H1 (cell line): ENCODE results near the gene CTCF. TPM values are rescaled to one million over a fixed set of nuclear protein-coding genes. Genes with fewer than 3 reads are reported as not detected.

Source experiments
- CTCF ChIA-PET: fragments of 300-600 bp; sonication (Branson Sonifier 250); formaldehyde crosslinking; loops from one replicate; lab custom pipeline; 2021; ENCODE audit not compliant: partially characterized antibody; lab: Charles Lee
- POLR2A ChIA-PET: fragments of 300-600 bp; sonication (Branson Sonifier 250); formaldehyde crosslinking; loops from one replicate; lab custom pipeline; 2021; ENCODE audit warnings: inconsistent platforms; ENCODE audit not compliant: partially characterized antibody; lab: Charles Lee
- DNase-seq, 2 experiments: peaks; one replicate each; pipeline versions ENCODE4 v3.0.0 to v3.0.0-alpha.2; 2010 to 2022; ENCODE audit warnings: low spot score in 2 of 2, low read depth in 1 of 2, mixed read lengths in 1 of 2
- FAIRE-seq: peaks from 2 replicates; lab custom pipeline; 2011; peaks lifted over from hg19 to GRCh38; lab: Jason Lieb, UNC
- H2AFZ ChIP-seq: 2 replicates; pipeline ENCODE4 v1.8.1; 2012; ENCODE audit warnings: low read length, inconsistent platforms
- H2AK5ac ChIP-seq: 2 replicates; pipeline ENCODE4 v1.6.1; 2013; ENCODE audit warnings: low read depth, low read length
- H2BK120ac ChIP-seq: replicated peaks from 2 replicates; pipeline ENCODE3; 2013; ENCODE audit warnings: low read depth, low read length, inconsistent platforms
- H2BK12ac ChIP-seq: 2 replicates; pipeline ENCODE4 v1.6.1; 2013; ENCODE audit warnings: low read depth, low read length
- H2BK15ac ChIP-seq: 2 replicates; pipeline ENCODE4 v1.6.1; 2013; ENCODE audit warnings: low read length
- H2BK20ac ChIP-seq: 2 replicates; pipeline ENCODE4 v1.6.1; 2013; ENCODE audit warnings: low read length
- H2BK5ac ChIP-seq: 2 replicates; pipeline ENCODE4 v1.6.1; 2013; ENCODE audit warnings: low read depth, low read length
- H3K14ac ChIP-seq: 2 replicates; pipeline ENCODE4 v1.6.1; 2013; ENCODE audit warnings: inconsistent platforms; ENCODE audit not compliant: insufficient read length
- H3K18ac ChIP-seq: 2 replicates; pipeline ENCODE4 v1.6.1; 2013; ENCODE audit warnings: low read length; ENCODE audit errors: extremely low read depth
- H3K23ac ChIP-seq: 2 replicates; pipeline ENCODE4 v1.6.1; 2013; ENCODE audit warnings: inconsistent platforms; ENCODE audit not compliant: insufficient read length
- H3K23me2 ChIP-seq: 2 replicates; pipeline ENCODE4 v1.6.1; 2013; ENCODE audit warnings: low read depth, low read length
- H3K27ac ChIP-seq: 2 replicates; pipeline ENCODE4 v1.6.1; 2011; ENCODE audit warnings: low read depth, low read length, inconsistent platforms
- H3K27me3 ChIP-seq, 4 experiments: replicated peaks in 1 of 4; 1 replicate in 1 of 4; 2 replicates in 3 of 4; pipeline versions ENCODE4 v1.6.1 to v1.8.1; 2011 to 2013; ENCODE audit warnings: low read length in 3 of 4, mild to moderate bottlenecking in 3 of 4, inconsistent platforms in 2 of 4, mixed read lengths in 2 of 4, moderate library complexity in 1 of 4; ENCODE audit not compliant: control insufficient read depth in 3 of 4, insufficient read depth in 3 of 4; ENCODE audit errors: extremely low read depth in 1 of 4
- H3K36me3 ChIP-seq, 4 experiments: 2 replicates each; pipeline versions ENCODE4 v1.6.1 to v1.8.1; 2011 to 2013; ENCODE audit warnings: mild to moderate bottlenecking in 4 of 4, low read length in 3 of 4, moderate library complexity in 2 of 4, control low read depth in 1 of 4, inconsistent platforms in 1 of 4; ENCODE audit not compliant: insufficient read depth in 4 of 4, control insufficient read depth in 2 of 4
- H3K4ac ChIP-seq: replicated peaks from 2 replicates; pipeline ENCODE3; 2013; ENCODE audit warnings: low read length, low read depth, mixed read lengths, inconsistent platforms; ENCODE audit not compliant: insufficient read length
- H3K4me1 ChIP-seq, 4 experiments: replicated peaks in 1 of 4; 1 replicate in 1 of 4; 2 replicates in 3 of 4; pipeline versions ENCODE4 v1.6.1 to v1.8.1; 2011 to 2013; ENCODE audit warnings: low read length in 3 of 4, inconsistent platforms in 2 of 4, mixed read lengths in 1 of 4; ENCODE audit not compliant: insufficient read depth in 4 of 4, control insufficient read depth in 3 of 4
- H3K4me2 ChIP-seq, 2 experiments: 2 replicates each; pipeline versions ENCODE4 v1.6.1 to v1.8.1; 2011 to 2013; ENCODE audit warnings: low read depth in 2 of 2, low read length in 2 of 2, control low read depth in 1 of 2, inconsistent platforms in 1 of 2, mild to moderate bottlenecking in 1 of 2; ENCODE audit not compliant: insufficient read depth in 1 of 2
- H3K4me3 ChIP-seq, 4 experiments: fragments of 200-600, 300-600 bp in 1 of 4; sonication (generic), shearing (Covaris generic), sonication (Bioruptor Twin) in 1 of 4; 2 replicates each; pipeline versions ENCODE4 v1.5.1 to v1.8.1; 2011 to 2016; ENCODE audit warnings: low read length in 4 of 4, low read depth in 3 of 4, control low read depth in 2 of 4, inconsistent platforms in 2 of 4, mild to moderate bottlenecking in 2 of 4, mixed read lengths in 1 of 4, moderate library complexity in 1 of 4; ENCODE audit not compliant: insufficient read depth in 2 of 4; ENCODE audit errors: extremely low read depth in 1 of 4
- H3K56ac ChIP-seq: replicated peaks from 2 replicates; pipeline ENCODE3; 2013; ENCODE audit warnings: low read depth, mild to moderate bottlenecking, mixed read lengths, low read length, inconsistent platforms; ENCODE audit not compliant: insufficient read length
- H3K79me1 ChIP-seq: 2 replicates; pipeline ENCODE4 v1.6.1; 2013; ENCODE audit warnings: low read depth, low read length, control low read depth
- H3K79me2 ChIP-seq, 2 experiments: 2 replicates each; pipeline versions ENCODE4 v1.6.1 to v1.8.1; 2012 to 2013; ENCODE audit warnings: low read length in 2 of 2, mild to moderate bottlenecking in 2 of 2, inconsistent platforms in 1 of 2; ENCODE audit not compliant: insufficient read depth in 2 of 2, control insufficient read depth in 1 of 2
- H3K9ac ChIP-seq, 4 experiments: replicated peaks in 1 of 4; 1 replicate in 1 of 4; 2 replicates in 3 of 4; pipeline versions ENCODE4 v1.6.1 to v1.8.1; 2011 to 2013; ENCODE audit warnings: low read depth in 3 of 4, low read length in 3 of 4, control low read depth in 2 of 4, mild to moderate bottlenecking in 2 of 4, moderate library complexity in 2 of 4, inconsistent platforms in 1 of 4; ENCODE audit errors: extremely low read depth in 1 of 4
- H3K9me3 ChIP-seq, 2 experiments: 2 replicates each; pipeline versions ENCODE4 v1.6.1 to v1.8.1; 2012 to 2013; ENCODE audit warnings: mild to moderate bottlenecking in 2 of 2, moderate library complexity in 2 of 2, control low read depth in 1 of 2, inconsistent platforms in 1 of 2, low read depth in 1 of 2, low read length in 1 of 2, mixed read lengths in 1 of 2; ENCODE audit not compliant: insufficient read depth in 2 of 2
- H4K20me1 ChIP-seq, 2 experiments: replicated peaks in 1 of 2; 2 replicates each; pipeline versions ENCODE3 to v1.8.1; 2011 to 2013; ENCODE audit warnings: inconsistent platforms in 2 of 2, low read length in 2 of 2, mild to moderate bottlenecking in 1 of 2; ENCODE audit not compliant: insufficient read depth in 2 of 2, control insufficient read depth in 1 of 2
- H4K5ac ChIP-seq: 2 replicates; pipeline ENCODE4 v1.6.1; 2013; ENCODE audit warnings: low read length, low read depth, mixed read lengths, inconsistent platforms; ENCODE audit not compliant: insufficient read length
- H4K8ac ChIP-seq: 2 replicates; pipeline ENCODE4 v1.8.0; 2013; ENCODE audit warnings: mild to moderate bottlenecking, moderate library complexity, low read length, inconsistent platforms; ENCODE audit not compliant: insufficient read depth; ENCODE audit errors: extremely low read depth
- H4K91ac ChIP-seq: replicated peaks from 2 replicates; pipeline ENCODE3; 2013; ENCODE audit warnings: low read length, mixed read lengths, inconsistent platforms; ENCODE audit not compliant: insufficient read length
- EZH2 ChIP-seq: fragments of 200-600 bp; sonication (generic); IDR thresholded peaks from 2 replicates; pipeline ENCODE4 v1.7.1; 2012; ENCODE audit warnings: low read depth, mild to moderate bottlenecking, moderate library complexity, low read length, inconsistent platforms; ENCODE audit not compliant: severe bottlenecking
- GABPA ChIP-seq: IDR thresholded peaks from 2 replicates; pipeline ENCODE4 v1.6.1; 2011; ENCODE audit warnings: mild to moderate bottlenecking, low read length, moderate library complexity, borderline replicate concordance; ENCODE audit not compliant: insufficient read depth
- RAD21 ChIP-seq, 2 experiments: IDR thresholded peaks in 1 of 2; conservative IDR thresholded peaks in 1 of 2; 2 replicates each; pipeline ENCODE4 v1.6.1; 2011; ENCODE audit warnings: low read depth in 2 of 2, low read length in 2 of 2, improper control_type of control experiment in 1 of 2, inconsistent platforms in 1 of 2, mild to moderate bottlenecking in 1 of 2, moderate library complexity in 1 of 2
- RXRA ChIP-seq: IDR thresholded peaks from 2 replicates; pipeline ENCODE4 v1.6.1; 2011; ENCODE audit warnings: low read depth, mild to moderate bottlenecking, low read length, moderate library complexity; ENCODE audit not compliant: insufficient read depth
- WGBS, 2 experiments: shearing (Covaris generic) in 1 of 2; methylation state at CpG; one replicate each; pipeline versions ENCODE4 v1.1.6 to v1.1.7; 2013 to 2015; ENCODE audit warnings: low lambda C conversion rate in 2 of 2, mixed read lengths in 2 of 2, inconsistent platforms in 1 of 2, low coverage in 1 of 2, missing lambda C conversion rate in 1 of 2; ENCODE audit not compliant: insufficient replicate concordance in 2 of 2, insufficient coverage in 1 of 2, insufficient read length in 1 of 2; ENCODE audit errors: extremely low coverage in 1 of 2, missing lambda C conversion rate in 1 of 2; 5-methylcytosine and 5-hydroxymethylcytosine counted together
- polyA plus RNA-seq, 7 experiments: library from polyadenylated mRNA; depleted of rRNA in 3 of 7; stranded (reverse) in 5 of 7; unstranded in 2 of 7; fragments of >200 nt in 5 of 7; fragments of 200-250 nt in 2 of 7; gene quantifications; 1 replicate in 5 of 7; 2 replicates in 1 of 7; 4 replicates in 1 of 7; pipeline versions ENCODE4 v1.2.1 to v1.2.3, GENCODE V29; 2011 to 2013; ENCODE audit warnings: missing spikeins in 2 of 7, mixed read lengths in 2 of 7
- total RNA-seq: library from RNA; stranded (reverse); fragmentation: NEBNext Ultra II Directional; extraction: Animal tissue kit (Norgen Biotek cat#: 25700); gene quantifications from 2 replicates; pipeline ENCODE4 v1.2.1, GENCODE V29; 2021

CTCF gene
- total and polyA plus RNA-seq, 2 of the 8 experiments (the other 6 are each of a cell fraction or from before 2014, with no cell fraction given) = 32.4 to 66.0 TPM

- H2BK12ac ChIP-seq = no peak overlapping the region
- 92% methylated on average over 33 of the region's 34 CpGs; no CpG with 5 or more reads in 1 of the 2 experiments for WGBS, 2 experiments
- H3K79me1 ChIP-seq = no peaks in the 10 kb centered on the region; the same call in 1 of the 2 replicates
- no peak overlapping the region for H3K14ac ChIP-seq
- H3K4me2 ChIP-seq = peak overlapping the region; percentile 73 to 97
- TF ChIP-seq RXRA = no peak
- TF ChIP-seq GABPA = no peak
- no peak for TF ChIP-seq RAD21 (IDR thresholded peaks at IDR 0.05 in 1 of 2, conservative IDR thresholded peaks at IDR 0.05 in 1 of 2; ENCODE audit: low read depth in 2 of 2, low read length in 2 of 2)
- no peak for TF ChIP-seq EZH2
- no peak overlapping the region for H2BK120ac ChIP-seq
- ChIA-PET POLR2A (interaction anchor here (1.6 to 1.7 kb wide), 2 partner anchors 22 to 223 kb away, joined by 4 read pairs; partner anchors contain the start of gene NRN1L), CTCF (interaction anchor here (0.5 to 13.7 kb wide), 18 partner anchors 12 to 280 kb away, joined by 3 to 202 read pairs (median 6); partner anchors contain the start of genes CARMIL2, CTCF, NRN1L and NUTF2)
- H2BK20ac ChIP-seq = no peak overlapping the region
- no peak overlapping the region for H2BK5ac ChIP-seq
- no peak overlapping the region for H2AFZ ChIP-seq
- peaks cover 5 to 8% of the 10 kb centered on the region in 2 experiments for H4K20me1 ChIP-seq
- H2AK5ac ChIP-seq = peak overlapping the region; percentile 30; the same call in 1 of the 2 replicates
- no peak overlapping the region for H4K5ac ChIP-seq
- H3K9ac ChIP-seq = no peak overlapping the region
- H3K36me3 ChIP-seq = peaks cover 0 to 4% (median 2%) of the 10 kb centered on the region in 4 experiments; a peak in 1 of 8 replicates
- no peak overlapping the region for H3K18ac ChIP-seq
- H3K9me3 ChIP-seq = no peaks in the 10 kb centered on the region
- no peak overlapping the region for H4K91ac ChIP-seq
- H3K27ac ChIP-seq = no peak overlapping the region
- H2BK15ac ChIP-seq = no peak overlapping the region
- H3K79me2 ChIP-seq = no peaks in the 10 kb centered on the region
- no peak overlapping the region for H3K23ac ChIP-seq
- FAIRE-seq = no peak
- H3K23me2 ChIP-seq = peaks cover 25% of the 10 kb centered on the region
- peak overlapping the region; percentile 46 to 88 (median 70); a peak in 5 of 8 replicates for H3K4me3 ChIP-seq
- H3K56ac ChIP-seq = no peak overlapping the region
- H3K27me3 ChIP-seq = peaks cover 0 to 2% (median under 1%) of the 10 kb centered on the region in 4 experiments; a peak in 2 of 7 replicates
- H4K8ac ChIP-seq = no peak overlapping the region; the same call in 1 of the 2 replicates
- no peak for DNase-seq
- H3K4ac ChIP-seq = no peak overlapping the region
- H3K4me1 ChIP-seq = peaks cover 0 to 26% (median 15%) of the 10 kb centered on the region in 4 experiments; a peak in 5 of 7 replicates
Observed at GRCh38 chr16:67661886-67662652, 99.7 kb downstream of the CTCF start.
